WERI-Rb-1 (cell line): ENCODE data around the gene KAZN.

Source experiments
- DNase-seq: peaks from one replicate; pipeline ENCODE4 v3.0.0-alpha.2; 2020
- H3K27ac ChIP-seq: fragments of 250-450 bp; sonication (Bioruptor Pico); 2 replicates; pipeline ENCODE4 v1.5.1; 2020; ENCODE audit warnings: mild to moderate bottlenecking, moderate library complexity
- H3K27me3 ChIP-seq: fragments of 250-450 bp; sonication (Bioruptor Pico); 2 replicates; pipeline ENCODE4 v1.5.1; 2021; ENCODE audit warnings: mild to moderate bottlenecking, low read depth, moderate library complexity; ENCODE audit not compliant: insufficient read depth, severe bottlenecking
- H3K36me3 ChIP-seq: fragments of 250-450 bp; sonication (Bioruptor Pico); 2 replicates; pipeline ENCODE4 v1.5.1; 2020; ENCODE audit warnings: mild to moderate bottlenecking, moderate library complexity
- H3K4me3 ChIP-seq: 2 replicates; pipeline ENCODE4 v1.5.1; 2011; ENCODE audit warnings: low read depth, mild to moderate bottlenecking, control low read depth, low read length
- H3K9me3 ChIP-seq: fragments of 250-450 bp; sonication (Bioruptor Pico); 2 replicates; pipeline ENCODE4 v1.5.1; 2021; ENCODE audit warnings: mild to moderate bottlenecking, moderate library complexity; ENCODE audit not compliant: severe bottlenecking
- TF ChIP-seq, protein P1 (sequence below): IDR thresholded peaks from 2 replicates; pipeline ENCODE4 v1.5.1; 2011; ENCODE audit warnings: low read depth, mild to moderate bottlenecking, control low read depth, inconsistent platforms, low read length

Gene KAZN

DNA sequence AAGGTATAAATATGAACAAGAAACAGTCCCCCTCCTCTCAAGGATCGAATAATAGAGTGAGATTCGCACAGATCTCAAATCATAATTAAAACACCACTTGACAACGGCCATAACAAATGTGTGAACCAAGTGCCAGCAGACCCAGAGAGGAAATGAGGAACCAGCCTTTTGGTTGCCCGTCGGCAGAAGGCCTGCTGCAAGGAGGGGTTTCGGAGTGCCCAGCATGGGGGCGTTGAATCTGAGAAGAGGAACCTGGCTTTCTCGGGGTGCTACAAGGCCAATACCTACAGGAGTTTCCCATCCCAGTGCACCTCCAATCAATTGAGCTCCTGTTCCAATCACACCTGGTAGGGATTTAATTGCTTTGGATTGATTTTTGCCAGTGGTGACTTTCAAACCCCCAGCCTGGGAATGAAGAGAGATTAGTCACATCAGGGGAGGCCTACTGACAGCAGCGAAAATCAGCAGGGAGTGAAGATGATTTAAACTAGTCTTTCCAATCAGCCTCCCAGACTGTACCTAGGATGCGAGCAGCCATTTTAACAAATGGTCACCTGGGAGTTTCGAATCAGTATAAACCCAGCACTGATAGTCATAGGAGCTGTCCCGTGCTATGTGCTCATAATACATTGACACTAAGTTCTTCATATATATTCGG, 263.8 kb downstream of the KAZN start:
- Histone ChIP-seq H3K4me3 (no peak overlapping the region), H3K27me3 (peaks cover 9% of the 10 kb centered on the region), H3K36me3 (no peaks in the 10 kb centered on the region), H3K27ac (no peak overlapping the region), H3K9me3 (no peaks in the 10 kb centered on the region)
- TF ChIP-seq, protein P1, sequence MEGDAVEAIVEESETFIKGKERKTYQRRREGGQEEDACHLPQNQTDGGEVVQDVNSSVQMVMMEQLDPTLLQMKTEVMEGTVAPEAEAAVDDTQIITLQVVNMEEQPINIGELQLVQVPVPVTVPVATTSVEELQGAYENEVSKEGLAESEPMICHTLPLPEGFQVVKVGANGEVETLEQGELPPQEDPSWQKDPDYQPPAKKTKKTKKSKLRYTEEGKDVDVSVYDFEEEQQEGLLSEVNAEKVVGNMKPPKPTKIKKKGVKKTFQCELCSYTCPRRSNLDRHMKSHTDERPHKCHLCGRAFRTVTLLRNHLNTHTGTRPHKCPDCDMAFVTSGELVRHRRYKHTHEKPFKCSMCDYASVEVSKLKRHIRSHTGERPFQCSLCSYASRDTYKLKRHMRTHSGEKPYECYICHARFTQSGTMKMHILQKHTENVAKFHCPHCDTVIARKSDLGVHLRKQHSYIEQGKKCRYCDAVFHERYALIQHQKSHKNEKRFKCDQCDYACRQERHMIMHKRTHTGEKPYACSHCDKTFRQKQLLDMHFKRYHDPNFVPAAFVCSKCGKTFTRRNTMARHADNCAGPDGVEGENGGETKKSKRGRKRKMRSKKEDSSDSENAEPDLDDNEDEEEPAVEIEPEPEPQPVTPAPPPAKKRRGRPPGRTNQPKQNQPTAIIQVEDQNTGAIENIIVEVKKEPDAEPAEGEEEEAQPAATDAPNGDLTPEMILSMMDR: no peak
- DNase-seq: no peak

DNA sequence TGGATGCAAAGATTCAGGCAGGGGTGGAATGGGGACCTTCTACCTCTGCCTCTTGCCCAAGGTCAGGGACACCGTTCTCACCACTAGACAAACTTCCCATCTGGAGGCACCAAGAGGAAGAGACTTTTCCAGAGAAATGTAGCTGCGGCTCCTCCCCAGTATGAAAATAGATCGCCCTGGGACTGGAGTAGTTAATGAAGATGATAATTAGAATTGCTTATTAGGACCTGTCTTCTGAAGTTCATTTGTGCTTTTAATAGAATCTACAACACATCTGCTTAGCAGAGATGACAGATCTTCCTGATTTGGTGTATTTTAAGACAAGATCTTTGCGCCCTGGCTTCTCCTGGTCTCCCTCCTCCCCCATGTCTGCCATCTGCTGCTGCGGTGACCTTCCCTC, 266.6 kb downstream of the KAZN start:
- DNase-seq: no peak
- Histone ChIP-seq H3K27ac (no peak overlapping the region), H3K27me3 (no peaks in the 10 kb centered on the region), H3K4me3 (no peak overlapping the region), H3K9me3 (no peaks in the 10 kb centered on the region), H3K36me3 (no peaks in the 10 kb centered on the region)
- TF ChIP-seq, protein P1: no peak

DNA sequence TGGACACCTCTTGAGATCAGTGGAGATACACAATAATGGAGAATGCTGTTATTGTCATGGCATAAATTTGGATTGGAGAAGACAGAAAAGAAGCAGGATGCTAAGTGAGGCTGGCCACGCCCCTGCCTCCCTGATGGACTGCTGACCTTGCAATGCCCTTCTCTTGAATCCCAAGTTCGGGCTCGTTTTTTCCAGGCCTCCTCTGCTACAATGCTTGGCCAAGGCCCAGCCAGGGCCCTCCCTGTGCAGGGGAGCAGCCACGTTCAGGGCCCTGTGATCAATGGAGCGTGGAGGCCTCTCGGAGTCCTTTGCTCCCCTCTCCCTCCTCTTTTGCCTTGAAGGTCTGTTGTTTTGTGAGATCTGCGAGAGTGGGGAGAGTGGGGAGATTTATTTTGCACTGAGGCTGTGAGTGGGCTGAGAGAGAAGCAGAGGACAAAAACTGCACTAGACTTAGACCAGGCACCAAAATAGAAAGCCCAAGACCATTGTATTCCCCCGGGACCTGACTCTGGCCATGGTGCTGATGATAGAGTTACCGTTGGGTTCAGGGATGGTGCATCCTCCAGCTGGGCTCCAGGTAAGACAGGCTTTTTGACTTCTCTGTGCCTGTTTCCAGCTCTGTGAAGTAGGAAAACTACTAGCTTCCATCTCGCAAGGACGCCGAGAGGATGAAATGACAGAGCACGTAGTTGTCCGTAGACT, 268.6 kb downstream of the KAZN start:
- H3K27ac ChIP-seq: no peak overlapping the region
- no peak for DNase-seq
- TF ChIP-seq, protein P1: no peak

DNA sequence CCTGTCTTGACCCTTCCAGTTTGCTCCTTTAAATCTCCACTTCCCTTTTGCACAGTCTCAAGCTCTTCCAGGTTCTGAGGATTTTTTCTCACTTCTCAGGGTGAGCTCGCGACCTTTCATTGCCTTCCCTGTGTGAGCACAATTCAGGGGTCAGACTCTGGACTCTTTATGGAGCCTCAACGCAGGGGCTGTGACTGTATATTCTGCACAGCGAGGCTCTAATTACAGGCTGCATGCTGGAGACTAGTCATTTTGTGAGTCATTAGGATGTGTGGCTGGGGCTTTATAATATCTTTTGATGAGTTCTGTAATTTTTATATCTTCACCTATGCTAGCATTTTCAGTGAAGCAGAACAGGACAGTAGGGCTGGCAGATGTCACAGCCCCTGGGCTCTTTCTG, 270.7 kb downstream of the KAZN start:
- TF ChIP-seq, protein P1: no peak
- Histone ChIP-seq H3K9me3 (no peaks in the 10 kb centered on the region), H3K27ac (no peak overlapping the region), H3K36me3 (no peaks in the 10 kb centered on the region), H3K4me3 (no peak overlapping the region), H3K27me3 (peaks cover 3% of the 10 kb centered on the region)
- no peak for DNase-seq

More for the DNA sequence above, 268.6 kb downstream of the KAZN start:
- Histone ChIP-seq H3K36me3 (no peaks in the 10 kb centered on the region), H3K9me3 (no peaks in the 10 kb centered on the region), H3K27me3 (no peaks in the 10 kb centered on the region), H3K4me3 (no peak overlapping the region)

DNA sequence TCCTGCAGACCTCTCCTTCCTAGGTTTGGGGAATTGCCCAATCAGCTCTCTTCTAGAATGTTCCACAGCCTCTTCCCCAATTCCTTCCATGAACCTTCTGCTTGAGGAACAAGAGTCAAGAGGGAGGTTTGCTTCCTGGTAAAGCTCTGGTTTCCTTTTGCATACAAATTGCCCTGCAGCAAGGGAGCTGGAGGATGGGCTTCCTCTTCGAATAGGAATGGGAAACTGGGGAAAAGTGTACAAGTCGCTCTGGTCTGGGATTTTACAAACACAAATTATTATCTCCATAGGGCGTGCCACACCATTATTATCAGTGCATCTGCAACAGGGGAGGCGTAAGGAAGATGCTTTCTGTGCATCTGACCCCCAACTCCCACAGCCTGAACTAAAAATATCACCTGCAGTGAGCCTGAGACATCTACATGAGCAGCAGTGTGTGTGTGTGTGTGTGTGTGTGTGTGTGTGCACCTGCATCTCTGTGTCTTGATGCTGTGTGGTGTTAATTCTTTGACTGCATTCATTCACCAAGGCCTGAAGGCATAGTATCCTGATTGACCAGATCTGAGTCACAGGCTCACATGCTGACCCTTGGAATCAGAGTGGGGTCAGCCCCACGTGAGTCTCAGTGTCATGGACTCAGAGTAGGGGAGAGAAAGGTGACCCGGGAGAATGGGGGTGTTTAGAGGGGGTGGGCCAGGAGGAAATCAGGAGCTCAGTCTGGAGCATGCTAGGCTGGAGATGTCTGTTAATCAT, 272.9 kb downstream of the KAZN start:
- Histone ChIP-seq H3K27ac (no peak overlapping the region), H3K36me3 (no peaks in the 10 kb centered on the region), H3K27me3 (peaks cover 3% of the 10 kb centered on the region), H3K4me3 (no peak overlapping the region), H3K9me3 (no peaks in the 10 kb centered on the region)
- DNase-seq: no peak
- TF ChIP-seq, protein P1: no peak
